ENCODE data around the gene SDSL.

The SDSL gene

DNA sequence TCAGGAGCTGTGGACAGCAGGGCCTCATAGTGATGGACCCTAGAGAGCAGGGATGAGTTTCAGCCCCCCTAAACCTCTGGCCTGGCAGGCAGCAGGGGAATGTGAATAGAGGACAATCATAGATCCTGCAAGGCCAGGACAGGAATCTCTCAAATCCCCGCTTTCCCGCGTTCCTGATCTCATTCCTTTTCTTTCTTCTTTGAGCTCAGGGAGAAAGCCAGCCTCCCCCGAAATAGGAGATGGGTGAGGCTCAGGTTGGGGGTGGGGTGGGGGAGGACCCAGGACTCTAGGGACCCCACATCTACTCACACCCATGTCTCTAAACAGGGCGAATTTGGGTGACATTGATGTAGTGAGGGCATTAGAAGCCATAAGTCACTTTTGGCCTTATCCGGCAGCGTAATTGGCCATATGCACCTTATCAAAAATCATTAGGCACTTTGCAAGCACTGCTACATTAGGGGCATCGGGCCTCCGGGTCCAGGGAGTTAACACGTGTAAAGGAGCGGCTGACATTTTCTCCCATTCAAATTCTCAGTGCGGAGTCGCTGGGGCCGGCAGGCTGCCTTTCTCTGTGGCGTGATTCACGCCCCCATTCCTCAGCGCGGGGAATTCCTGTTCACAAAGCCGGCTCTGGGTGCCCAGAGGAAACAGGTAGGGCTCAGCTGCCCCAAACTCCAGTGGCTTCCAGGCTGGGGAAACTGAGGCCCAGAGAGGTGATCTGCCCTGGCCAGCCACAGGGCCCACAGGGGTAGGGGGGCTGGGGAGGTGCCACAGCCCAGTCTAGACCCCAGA lies 48.0 kb downstream of the SDSL start:
- no peak for DNase-seq

DNA sequence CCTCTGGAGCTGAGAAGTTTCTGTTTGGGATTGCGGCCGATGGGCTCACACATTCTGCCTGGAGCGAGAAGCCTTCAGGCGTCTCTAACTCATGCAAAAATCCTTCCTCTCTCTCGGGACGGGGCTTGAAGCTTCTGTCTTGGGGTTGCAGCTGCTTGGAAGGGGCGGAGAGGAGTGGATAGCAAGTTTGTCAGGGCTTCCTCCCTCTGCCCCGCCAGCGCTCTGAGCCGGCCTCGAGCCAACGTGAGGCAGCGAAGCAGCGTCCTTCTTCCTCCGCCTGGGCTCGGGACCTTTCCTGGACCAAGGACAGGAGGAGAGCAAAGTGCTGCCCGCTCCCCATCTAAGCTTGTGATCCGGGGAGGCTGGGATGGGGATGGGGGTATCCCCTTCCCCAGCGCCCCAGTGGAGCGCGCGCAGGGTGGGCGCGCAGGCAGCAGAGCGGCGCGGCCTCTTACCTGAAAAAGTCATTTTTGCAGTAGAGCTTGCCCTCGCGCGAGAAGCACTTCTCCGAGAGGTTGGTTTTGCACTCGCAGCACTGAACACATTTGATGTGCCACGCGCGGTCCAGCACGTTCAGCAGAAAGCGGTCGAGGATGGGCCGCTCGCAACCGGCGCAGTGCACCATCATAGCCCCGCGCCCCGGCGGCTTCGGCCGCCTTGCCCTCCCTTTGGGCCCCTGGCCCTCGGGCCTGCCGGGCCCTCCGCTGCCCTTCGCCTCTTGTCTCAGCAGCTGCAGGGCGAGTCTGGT lies 48.9 kb downstream of the SDSL start:
- DNase-seq, result no peak

DNA sequence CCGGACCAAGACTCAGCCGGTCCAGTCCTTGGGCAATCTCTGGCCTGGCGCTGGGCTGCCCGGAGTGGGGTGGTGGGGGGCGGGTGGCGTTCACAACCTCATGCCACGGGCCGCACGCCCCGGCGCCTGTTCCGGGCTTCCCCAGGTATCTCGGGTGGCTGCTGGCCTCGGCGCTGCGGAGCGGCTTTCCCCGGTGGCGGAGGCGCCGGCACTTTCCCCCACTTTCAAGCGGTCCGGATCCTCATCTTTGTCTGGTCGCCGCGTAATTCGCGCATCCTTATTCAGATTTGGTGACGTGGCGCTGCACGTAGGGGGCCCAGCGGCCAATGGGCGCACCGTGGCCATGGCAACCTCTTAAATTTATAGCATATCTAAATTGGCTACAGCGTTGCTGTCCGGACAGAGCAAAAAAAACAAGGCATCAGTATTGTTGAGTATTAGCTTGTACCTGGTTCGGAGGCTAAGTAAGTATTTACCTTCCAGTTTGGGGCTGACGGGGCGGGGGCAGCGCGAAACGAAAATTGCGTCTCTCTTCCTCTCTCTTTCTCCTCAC lies 49.5 kb downstream of the SDSL start, which contains the start of gene LHX5:
Gene LHX5, minus strand, starts transcription at position 253 of the 553 bp plus-strand sequence. CDS start 373 bp downstream, outside the sequence.
- no peak for DNase-seq

DNA sequence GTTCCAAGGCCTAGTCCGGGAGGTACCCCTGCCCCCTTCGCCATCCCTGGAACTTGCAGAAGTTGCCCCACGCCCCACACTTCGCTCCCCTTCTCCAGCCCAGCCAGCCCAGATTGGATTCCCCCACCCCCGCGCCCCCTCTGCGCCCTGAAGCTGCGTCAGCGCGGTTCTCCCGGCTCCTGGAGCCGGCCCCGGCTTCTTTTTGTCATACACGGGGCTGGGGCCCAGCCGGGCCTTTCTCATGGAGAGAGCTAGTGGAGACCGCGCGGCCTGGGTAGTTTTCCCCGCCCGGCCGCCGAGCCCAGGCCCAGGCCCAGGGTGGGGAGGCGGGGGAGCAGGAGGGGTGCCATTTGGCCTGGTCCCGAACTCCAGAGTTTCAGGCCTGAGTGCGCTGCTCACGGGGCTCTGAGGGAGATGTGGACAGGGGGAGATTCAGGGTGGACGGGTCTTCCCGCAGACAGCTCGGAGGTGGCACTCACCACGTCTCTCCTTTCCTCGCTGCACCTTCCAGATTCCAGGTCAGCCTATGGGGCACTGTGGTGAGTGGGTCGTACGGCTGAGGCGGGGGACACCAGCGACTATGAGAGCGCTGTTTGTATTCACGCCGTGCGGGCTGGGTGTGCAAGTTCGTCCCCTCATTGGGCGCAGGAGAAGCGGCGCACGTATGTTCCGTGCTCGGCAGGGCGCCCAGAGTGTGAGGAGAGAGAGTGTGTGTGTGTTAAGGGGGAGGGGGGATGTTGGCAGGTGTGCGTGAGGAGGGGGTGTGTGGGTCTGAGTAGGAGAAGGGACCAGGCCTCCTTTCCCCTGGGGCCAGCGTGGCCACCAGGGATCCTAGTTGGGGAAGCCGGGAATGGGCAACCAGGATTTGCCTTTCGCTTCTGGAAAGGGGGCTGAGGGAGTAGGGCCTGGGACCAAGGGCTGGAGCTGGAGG lies 50.3 kb downstream of the SDSL start:
- no peak for DNase-seq

DNA sequence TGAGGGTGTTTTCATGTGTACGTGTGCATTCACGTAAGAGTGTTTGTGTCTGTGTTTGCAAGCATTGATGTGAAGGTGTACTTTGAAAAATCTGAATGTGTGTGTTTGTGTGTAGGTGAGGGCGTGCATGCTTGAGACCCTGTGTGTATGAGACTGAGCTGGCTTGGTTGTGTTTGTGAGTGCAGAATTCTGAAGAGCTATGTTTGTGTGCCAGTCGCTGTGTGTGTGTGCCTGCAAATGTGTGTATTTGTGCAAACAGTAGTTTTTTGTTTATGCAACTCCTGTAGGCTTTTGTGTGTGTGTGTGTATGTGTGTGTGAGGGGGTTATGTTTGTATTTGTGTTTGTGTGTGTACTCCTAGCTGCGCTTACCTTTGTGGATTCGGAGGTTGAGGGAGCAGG lies 51.2 kb downstream of the SDSL start:
- DNase-seq, result no peak

DNA sequence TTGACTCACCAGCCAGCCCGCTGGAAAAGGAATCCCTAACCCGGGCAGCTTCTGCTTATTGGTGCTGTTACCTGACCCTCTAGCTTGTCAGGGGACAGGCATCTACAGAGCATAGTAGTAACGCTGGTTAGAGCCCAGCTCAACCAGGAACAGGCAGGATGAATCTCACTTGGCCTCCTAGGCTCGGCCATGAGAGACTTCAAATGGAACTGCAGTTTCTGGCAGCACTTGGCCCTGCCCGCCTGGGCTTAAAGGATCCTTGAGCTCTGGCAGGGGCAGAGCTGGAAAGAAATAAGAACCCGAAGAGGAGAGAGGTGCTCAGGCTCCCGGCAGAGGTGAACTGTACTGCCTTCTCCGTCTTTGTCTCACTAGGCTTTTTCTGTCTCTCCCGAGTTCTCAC lies 51.8 kb downstream of the SDSL start:
- no peak for DNase-seq

DNA sequence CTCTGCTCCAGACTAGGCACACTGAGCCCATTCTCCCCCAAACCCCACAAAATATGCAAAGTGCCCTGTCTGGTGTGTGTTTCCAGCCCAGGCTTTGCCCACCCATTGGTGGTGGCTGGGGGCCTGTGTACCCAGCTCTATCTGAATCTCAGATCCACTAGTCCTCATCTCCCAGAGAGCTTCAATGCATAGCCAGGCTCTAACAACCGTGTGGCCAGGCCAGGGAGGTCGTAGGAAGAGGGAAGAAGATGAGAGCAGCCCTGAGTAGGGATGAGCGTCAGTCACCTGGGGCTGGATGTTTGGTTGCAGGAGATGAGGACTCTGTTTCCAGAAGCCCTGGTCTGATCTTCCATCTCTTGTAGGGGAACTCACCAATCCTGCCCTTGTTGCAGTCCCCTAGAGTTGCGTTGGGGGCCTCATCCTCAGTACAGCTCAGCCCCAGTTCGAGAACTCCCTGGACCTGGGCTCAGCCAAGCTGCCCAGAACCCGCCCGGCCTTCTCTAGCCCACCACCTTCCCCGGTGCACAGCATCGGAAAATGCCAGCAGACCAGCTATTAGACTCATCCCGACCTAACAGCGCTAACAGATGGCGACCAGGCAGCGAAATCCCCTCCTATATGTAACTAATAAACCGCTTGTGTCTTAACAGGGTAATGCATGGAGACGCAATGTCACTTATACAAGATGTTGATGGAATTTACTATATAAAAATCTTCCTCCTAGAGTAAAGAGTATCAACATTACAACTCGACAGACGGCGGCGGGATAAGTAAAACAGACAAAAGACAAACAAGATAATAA lies 52.7 kb downstream of the SDSL start:
- no peak for DNase-seq

DNA sequence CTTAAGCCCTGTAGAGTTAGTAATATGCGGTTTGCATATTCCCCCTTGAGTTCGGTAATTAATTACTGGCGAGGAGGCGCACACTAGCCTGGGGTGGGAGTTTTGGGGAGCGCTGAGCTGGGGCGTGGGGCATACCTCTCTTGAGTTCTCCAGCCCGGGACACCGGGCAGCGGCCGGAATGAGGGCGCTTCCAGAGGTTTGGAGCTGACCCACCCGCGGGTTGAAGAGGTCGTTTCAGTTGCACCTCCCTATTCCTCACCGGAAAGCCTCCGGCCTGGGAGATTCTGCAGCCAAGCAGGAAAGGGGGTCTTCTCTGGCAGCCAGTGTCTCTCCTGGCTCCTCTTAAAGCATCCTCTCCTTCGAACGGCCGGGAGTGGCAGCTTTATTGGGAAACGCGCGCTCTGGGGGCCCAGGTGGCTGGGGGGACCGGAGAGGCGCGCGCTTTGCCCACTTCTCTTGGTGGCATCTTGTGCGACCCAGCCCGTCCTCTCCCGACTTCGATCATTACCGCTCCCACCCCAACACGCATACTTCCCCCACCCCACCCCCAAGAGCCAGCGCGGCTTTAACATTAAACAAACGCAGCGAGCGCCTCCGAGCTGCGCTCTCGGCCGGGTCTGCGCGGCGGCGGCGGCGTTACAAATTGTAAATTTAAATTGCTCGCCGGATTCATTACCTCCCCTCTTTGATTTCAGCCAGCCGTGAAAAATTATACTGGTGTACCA lies 53.4 kb downstream of the SDSL start:
- no peak for DNase-seq

DNA sequence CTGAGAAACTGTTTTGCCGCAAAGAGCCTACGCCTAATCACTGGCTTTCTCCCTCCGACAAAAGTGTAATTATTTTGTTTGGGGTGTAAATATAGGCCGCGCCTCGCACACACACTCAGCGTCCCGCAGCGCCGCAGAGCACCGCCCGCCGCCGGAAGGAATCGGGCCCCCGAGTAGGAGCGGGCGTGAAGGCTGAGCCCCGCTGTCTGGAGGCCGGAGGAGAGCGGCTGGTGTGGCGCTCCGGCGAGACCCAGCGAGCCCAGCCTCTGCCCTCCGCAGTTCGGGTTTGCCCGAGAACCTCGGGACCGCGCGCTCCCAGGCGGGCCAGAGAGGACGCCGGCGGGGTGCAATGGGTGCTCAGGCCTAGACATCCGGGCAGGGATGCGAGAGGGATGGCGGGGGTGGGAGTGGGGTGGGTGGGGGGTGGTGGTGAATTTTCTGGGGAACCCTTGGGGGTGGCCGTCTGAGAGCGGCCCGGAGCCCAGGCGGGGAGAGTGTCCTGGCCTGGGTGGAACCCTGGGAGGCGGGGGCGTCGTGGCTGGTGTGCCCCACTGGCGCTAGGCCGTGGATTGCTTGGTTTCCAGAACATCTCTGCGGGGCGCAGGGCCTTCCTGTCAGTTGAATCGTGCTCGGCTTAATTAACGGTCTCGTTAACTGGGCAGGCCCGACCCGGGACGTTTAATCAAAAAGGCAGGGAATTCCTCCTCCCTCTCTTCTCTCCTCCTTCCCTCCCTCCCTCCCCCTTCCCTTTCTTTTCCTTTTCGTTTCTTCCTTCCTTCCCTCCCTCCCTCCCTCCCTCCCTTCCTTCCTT lies 54.2 kb downstream of the SDSL start:
- DNase-seq, result no peak

DNA sequence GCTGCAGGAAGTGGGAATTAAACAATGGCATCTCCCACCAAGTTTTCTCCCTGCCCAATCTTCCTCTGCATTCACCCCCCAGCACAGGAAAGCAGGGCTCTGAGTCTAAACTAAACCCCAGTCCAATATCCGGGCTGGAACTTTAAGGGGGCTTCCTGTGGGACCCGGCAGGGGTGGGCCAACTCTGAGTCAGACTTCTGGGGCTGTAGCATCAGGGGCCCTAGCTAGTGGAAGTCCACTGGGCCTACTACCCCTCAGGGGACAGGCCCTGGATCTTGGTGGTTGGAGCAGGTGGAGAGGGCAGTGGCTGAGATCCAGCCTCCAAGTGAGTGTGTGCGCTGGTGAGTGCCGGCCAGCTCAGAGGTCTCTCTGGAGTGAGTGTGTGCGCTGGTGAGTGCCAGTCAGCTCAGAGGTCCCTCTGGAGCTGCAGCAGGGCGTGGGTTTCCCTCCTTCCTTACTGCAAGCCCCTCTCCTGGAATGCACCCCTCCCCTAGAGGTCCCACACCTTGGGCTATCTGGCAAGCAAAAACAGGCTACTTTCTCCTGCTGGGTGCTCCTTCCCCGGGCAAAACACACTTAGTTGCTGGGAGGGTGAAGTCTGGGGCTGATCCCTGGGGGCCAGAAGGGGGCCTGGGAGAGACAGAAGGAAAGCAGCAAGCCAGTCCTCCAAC lies 55.1 kb downstream of the SDSL start:
- no peak for DNase-seq

DNA sequence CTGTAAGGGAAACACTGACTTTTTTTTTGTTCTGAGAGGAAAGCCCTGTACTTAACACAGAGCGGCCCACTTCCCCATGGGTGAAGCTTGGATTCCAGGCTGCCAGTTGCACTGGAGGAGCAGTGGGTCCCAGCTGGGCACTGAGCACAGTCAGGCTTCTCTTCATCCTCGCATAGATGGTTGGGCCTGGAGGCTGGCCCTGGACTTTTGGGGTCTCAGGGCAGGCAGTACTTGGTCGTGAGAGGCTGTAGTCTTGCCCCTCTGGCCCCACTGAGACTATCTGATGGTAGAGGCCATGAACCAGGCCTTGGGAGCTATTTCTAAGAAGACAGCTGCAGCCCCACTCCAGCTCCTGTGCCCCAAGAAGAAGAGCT lies 55.6 kb downstream of the SDSL start:
- DNase-seq, result no peak

DNA sequence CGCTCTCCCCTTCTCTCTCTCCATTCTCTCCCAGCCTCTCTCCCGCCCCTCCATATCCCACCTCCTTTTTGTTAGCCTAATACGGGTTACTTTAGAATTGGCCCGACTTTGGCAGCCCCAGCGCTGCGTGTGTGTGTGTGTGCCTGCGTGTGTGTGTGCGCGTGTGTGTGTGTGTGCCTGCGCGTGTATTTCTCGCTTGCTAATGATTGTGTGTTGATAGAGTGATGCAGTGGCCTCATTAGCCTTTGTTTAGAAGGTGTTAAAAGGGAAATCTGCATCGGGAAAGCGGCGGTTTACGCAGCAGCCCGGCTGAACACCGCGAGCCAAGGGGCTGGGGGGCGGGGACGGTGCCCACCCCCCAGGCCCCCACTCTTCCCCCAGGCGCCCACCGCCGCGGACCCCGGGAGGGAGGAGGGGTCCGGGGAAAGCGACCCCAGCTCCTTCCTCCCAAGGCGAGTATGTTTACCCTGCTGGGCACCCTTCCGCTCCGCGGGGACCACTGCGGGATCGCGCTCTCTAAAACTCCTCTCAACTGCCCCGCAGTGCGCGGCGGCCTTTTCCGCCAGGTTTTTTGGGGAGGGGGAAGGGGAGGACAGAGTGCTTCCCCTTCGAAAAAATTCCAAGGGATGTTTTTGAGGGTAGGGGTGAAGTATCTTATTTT lies 56.3 kb downstream of the SDSL start:
- DNase-seq, result no peak

DNA sequence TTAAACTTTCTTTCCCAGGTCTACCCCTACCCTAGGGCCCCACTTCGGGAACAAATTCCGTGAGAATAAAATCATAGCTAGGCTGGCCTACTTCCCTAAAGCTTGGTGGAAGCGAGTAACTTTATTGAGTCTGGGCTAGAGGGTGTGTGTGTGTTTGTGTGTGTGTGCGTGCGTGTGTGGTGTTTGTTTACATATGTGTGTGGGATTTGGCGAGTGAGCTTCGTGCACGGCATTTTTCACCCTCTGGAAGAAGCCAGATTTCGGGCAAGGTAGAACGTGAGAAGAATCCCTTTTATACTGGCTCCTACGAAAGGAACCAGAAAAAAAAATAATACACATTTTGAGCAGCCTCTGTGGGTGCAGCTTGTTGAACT lies 57.0 kb downstream of the SDSL start:
- no peak for DNase-seq

DNA sequence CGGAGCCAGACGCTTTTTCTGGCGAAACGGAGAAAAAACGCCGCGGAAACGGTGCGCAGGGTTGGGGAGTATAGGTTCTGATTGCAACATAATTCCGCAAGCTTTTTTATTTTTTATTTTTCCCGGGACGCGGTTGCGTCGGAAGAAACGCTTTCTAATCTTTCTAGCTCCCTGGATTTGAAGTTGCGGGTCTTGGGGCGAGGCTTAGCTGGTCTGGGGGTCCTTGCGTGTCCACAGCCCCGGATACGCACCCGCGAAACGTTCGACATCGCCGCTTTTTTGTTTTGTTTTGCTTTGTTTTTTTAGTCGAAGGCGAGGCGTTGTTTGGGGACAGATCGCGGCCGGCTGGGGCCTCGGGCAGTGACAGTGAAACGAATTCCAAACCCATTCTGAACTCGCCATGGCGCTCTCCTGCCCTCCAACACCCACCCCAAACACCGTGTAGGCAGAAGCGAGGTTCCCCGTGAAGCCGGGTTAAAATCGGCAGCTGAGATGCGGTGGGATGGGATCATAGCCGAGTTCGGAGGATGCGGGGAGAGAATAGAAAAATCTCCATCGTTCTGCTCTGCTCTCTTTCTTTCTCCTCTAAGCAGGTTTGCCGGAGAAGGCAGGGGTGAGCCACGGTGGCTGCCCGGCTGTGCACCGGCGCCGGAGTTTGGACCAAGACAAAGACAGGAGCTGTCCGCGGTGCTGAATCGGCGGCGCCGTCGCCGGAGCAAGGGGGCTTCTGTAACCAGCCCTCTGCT lies 57.6 kb downstream of the SDSL start:
- DNase-seq, result no peak

DNA sequence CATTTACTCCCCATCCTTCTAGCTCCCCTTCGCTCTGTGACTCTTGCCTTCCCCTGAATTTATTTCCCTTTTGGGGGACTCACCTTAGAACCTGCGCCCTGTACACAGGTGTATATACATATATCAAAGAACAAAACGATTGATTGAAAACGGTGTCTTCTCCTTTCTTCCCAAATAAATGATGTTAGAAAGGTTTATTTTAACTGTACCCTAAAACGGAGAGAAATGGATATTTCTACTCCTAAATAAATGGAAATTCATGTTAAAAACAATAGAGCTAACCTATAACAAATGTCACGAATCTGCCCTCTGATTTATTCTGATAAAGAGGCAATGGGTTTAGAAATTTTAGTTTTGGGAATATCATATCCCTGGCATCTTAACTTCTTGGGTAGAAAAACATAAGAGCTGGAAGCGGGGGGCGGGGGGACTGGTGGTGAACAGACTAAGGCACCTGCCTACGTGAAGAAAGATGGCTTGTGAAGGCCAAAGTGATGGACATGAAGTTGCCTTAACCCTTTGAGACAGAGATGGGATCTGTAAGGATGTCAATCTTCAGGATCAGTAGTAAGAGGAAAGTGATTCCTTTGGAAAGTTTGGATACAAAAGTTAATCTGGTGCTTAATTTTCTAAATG lies 58.3 kb downstream of the SDSL start:
- DNase-seq, result no peak

DNA sequence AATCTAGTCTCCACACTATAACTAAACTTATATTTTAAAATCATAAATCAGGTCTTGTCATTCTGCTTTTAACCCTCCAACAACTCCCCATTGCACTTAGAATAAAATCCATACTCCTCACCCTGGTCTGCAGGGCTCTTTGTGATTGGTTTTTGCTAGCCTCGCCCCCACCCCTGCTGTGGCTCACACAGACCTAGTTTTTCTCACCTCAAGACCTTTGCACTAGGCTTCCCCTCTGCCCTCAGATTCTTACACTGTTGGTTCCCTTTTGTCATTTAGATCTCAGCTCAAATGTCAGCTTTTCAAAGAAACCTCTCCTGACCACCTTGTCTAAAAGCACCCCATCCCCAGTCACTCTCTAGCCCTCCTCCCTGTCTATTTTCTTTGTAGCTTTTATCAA lies 60.2 kb downstream of the SDSL start:
- DNase-seq, result no peak

DNA sequence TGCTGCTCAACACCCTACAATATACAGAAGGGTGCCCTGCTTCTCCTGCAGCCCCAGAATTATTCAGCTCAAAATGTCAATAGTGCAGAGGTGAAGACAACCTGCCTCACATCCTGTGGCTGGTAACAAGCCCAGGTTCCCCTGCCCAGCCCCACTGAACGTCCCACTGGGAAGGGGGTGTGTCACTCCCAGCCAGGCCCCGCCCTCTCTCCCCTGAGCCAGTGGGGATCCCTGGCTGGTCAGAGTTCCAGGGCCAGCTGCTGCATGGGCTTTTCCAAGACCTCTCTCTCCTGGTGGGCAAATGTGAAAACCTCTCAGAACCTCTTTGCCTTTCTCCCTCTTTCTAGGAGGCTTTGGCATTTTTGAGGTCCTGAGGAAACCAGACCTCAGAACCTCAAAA lies 63.1 kb downstream of the SDSL start:
- no peak for DNase-seq

DNA sequence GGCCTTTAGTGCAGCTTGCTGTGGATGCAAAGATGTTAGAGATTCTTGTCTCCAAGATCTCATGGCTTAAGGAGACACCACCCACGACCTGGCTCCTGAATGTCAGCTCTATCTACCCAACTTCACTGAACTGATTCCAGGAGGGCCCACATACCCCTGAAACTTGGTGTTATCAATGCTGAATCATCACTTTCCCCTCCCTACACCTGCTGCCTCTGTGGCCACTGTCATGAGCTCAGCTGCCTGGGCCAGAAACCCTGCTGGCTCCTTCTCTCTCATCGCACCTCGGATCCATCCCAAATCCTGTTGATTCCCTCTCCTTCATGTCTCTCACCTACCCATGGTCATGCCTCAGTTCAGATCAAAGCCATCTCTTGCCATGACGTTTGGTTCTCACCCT lies 64.5 kb downstream of the SDSL start:
- no peak for DNase-seq
